ENCODE results near the gene TM4SF5.
"Not testable (repeated sequence)": the region's sequence is repeated elsewhere in the genome, so short reads cannot be mapped to it uniquely, and the experiment has no call there.

The TM4SF5 gene

DNA sequence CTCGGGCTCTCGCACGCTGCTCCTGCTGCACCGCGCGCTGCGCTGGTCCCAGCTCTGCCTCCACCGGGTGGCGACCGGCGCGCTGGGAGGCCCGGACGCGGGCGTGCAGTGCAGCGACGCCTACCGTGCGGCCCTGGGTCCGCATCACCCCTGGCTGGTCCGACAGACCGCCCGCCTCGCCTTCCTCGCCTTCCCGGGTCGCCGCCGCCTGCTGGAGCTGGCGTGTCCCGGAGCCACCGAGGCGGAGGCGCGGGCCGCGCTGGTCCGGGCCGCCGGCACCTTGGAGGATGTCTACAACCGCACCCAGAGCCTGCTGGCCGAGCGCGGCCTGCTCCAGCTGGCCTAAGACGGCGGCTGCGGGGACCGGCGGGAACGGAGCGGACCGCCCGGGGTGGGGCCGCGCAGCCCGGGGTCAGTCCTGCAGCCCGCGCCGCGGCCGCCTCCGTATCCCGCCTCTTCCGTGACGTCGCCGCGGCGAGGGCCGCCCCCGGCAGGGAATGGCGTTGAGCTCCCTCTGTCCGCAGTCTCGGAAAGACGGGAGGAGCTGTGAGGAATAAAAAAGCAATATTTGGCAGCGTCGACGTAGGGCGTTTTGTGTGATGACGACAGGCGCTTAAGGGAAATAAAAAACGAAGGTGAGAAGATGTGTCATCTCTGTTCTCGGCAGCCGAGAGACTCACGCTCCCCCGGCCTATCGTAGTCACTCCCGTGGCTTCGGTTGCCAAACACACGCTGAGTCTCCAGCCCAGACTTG is 18.4 kb downstream of the TM4SF5 start:
- peak; percentile 86 for DNase-seq (ENCODE audit: low spot score)

DNA sequence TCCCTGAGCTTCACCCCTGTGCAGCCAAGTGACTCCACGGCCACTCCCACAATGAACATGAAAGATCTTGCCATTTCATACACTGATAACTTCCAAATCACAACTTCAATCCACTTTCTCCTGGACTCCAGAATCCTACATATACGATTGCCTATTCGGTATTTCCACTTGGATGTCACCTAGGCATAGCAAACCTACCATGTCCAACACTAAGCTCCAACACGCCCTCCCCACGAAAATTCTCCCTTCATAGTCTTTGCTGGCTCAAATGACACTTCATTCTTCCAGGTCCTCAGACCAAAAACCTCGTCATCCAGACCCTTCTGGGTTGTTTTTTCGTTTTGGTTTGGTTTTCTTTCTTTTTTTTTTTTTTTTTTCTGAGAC is 19.0 kb downstream of the TM4SF5 start:
- no peak for DNase-seq (ENCODE audit: low spot score)

DNA sequence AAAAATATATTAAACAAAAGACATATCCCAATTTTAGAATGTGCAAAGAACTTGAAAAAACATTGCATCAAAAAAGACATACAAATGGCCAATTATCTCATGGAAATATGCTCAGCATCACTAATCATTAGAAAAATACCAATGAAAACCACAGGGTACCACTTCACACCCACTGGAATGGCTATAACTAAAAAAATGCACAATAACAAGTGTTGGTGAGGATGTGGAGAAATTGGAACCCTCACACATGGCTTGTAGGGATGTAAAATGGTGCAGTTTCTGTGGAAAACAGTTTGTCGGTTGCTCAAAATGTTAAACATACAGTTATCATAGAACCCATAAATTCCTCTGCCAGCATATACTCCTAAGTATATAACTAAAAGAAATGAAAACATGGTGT is 23.5 kb downstream of the TM4SF5 start:
- DNase-seq (ENCODE audit: low spot score): no peak

DNA sequence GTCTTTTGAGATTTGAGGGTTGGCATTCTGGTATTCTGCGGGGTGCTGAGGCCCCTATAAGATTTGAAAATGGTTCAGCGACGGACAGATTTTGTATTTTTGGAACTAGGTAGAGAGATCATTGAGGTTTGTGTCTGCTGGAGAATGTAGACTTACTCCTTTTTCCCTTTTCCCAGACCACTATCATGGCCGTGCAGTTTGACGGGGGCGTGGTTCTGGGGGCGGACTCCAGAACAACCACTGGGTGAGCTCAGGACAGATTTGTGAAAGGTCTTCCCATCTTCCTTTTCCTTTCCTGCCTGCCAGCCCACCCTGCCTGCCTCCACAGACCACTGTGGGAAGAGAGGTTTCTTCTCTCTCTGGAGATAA is 24.9 kb downstream of the TM4SF5 start:
- DNase-seq (ENCODE audit: low spot score): peak; percentile 25

DNA sequence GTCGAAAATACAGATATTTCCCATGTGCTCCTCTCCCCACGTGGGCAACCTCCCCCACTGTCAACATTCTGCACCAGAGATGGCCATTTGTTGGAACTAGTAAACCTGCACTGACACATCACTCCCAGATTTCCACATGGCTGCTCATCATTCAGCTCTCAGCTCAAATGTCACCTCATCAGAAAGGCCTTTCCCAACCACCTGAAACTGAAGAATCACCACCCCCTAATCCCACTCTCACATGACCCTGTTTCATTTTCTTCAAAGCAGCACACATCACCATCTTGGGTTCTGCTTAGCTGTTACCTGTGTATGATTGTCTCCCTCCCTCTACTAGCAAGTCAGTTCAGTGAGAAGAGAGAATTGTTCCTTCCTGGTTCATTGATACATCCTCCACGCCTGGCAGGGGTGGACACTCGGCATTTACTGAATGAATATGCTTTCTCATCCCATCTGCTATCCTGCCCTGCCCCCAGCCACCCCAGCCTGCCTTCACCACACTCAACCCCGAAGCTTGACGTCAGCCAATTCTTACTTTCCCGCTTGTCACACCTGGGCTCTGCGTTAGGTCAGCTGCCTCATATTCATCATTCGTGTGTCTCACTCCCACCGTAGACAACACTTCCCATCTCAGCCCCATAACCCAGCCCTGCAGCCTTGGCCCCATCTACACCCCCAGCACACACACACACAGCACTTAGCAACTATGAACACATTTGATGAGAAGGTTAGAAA is 28.9 kb downstream of the TM4SF5 start:
- no peak for DNase-seq (ENCODE audit: low spot score)

DNA sequence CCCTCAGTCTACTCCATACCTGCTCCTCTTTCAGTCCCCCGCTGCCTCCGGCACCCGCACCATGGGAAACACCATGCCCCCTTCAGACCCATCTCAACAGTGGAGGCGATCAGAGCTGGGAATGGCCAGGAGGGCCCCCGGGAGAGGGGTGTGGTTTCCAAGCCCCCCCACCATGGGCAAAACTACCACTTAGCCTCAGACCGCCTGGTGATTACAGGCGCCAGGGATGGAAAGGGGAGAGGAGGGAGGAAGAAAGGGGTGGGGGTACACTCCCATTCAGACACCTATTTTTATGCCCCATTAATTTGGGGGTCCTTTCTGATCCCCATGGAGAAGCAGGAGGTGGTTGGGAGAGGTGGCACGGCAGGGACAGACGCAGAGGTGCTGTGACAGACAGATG is 30.5 kb downstream of the TM4SF5 start, which contains the start of gene C17orf114:
TSS of gene C17orf114 (minus strand) at position 101 of the 400 bp plus-strand sequence.
- DNase-seq (ENCODE audit: low spot score): no peak

- peak; percentile 53 for DNase-seq (ENCODE audit: low spot score)
Measured at GRCh38 chr17:4806456-4806776, 34.7 kb downstream of the TM4SF5 start.

GRCh38 chr17:4806777-4807604 is 35.3 kb downstream of the TM4SF5 start, which contains the start of gene PLD2:
Gene PLD2 (plus strand): TSS chr17:4807152. CDS start chr17:4807773, 621 bp downstream.
- DNase-seq (ENCODE audit: low spot score): peak; percentile 72

- no peak for DNase-seq (ENCODE audit: low spot score)
Measured at GRCh38 chr17:4807605-4808377, 36.1 kb downstream of the TM4SF5 start.

GRCh38 chr17:4808378-4808767 is 36.7 kb downstream of the TM4SF5 start:
- DNase-seq (ENCODE audit: low spot score): no peak

GRCh38 chr17:4810696-4811290 is 39.1 kb downstream of the TM4SF5 start:
- no peak for DNase-seq (ENCODE audit: low spot score)

DNA sequence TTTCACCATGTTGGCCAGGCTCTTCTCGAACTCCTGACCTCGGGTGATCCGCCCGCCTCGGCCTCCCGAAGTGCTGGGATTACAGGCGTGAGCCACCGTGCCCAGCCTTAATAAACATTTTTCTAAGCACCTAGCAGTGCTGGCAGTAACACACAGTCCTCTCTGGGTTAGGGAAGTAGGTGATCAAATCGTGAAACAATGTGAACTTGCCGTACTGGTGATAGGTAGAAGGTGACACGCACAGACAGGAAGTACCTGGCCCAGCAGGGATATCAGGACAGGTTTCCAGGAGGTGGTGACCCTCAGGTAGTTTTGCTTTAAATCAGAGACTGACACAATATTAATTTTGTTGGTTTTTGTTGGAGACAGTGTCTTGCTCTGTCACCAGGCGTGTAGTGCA is 39.8 kb downstream of the TM4SF5 start:
- no peak for DNase-seq (ENCODE audit: low spot score)

GRCh38 chr17:4812690-4813089 is 41.0 kb downstream of the TM4SF5 start:
- no peak for DNase-seq (ENCODE audit: low spot score)

DNA sequence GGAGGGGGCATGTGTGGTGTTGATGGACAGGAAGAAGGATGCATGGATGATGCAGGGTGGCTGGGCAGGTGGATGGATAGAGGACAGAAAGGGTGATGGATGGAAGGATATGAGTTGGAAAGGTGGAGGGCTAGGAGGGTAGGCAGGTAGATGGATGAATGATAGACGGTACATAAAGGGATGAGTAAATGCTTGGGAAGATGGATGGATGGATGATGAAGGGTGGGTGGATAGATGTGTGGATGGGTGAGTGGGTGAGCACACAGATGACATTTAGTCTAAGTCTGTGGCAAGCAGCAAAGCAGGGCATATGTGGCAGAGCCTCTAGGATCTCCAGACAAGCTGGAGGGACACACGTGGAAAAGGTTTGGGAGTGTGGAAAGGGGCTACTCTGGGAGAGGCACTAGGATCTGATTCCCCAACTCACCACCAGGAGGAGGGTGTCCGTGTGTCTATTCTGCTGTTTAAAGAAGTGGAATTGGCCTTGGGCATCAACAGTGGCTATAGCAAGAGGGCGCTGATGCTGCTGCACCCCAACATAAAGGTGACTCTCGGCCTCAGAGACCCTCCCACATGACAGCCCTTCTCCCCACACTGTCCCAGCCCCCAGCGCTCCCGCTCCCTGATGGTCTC is 43.5 kb downstream of the TM4SF5 start:
- DNase-seq (ENCODE audit: low spot score): no peak

DNA sequence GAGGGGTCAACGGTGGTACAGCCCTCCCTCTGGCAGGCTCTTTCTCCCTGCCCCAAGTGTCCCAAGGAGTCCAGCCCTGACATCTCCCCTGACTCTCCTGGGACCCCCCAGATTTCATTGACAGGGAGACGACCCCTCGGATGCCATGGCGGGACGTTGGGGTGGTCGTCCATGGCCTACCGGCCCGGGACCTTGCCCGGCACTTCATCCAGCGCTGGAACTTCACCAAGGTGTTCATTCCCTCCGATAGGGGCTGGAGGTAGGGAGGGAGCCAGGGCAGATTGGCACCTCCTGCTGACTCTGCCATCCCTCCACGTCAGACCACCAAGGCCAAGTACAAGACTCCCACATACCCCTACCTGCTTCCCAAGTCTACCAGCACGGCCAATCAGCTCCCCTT is 45.1 kb downstream of the TM4SF5 start:
- no peak for DNase-seq (ENCODE audit: low spot score)

GRCh38 chr17:4818276-4818675 is 46.6 kb downstream of the TM4SF5 start:
- no peak for DNase-seq (ENCODE audit: low spot score)

DNA sequence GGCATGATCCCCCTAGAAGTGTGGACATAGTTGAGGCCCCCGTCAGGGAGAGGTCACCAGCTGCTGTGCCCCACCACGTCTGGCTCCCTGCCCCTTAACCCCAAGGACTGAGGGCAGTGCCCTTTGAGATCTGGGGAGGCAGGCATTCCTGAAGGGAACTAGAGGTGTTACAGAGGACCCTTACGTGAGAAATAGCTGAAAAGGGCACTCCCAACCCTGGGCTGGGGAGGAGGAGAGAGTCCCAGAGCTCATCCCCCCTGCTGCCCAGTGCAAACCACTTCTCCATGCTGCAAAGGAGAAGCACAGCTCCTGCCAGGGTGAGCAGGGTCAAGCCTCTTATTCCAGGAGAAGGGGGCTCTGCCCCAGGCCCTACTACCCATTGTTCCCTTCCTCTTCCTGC is 51.1 kb downstream of the TM4SF5 start:
- no peak for DNase-seq (ENCODE audit: low spot score)

GRCh38 chr17:4823373-4824089 is 51.8 kb downstream of the TM4SF5 start:
- DNase-seq (ENCODE audit: low spot score): no peak

DNA sequence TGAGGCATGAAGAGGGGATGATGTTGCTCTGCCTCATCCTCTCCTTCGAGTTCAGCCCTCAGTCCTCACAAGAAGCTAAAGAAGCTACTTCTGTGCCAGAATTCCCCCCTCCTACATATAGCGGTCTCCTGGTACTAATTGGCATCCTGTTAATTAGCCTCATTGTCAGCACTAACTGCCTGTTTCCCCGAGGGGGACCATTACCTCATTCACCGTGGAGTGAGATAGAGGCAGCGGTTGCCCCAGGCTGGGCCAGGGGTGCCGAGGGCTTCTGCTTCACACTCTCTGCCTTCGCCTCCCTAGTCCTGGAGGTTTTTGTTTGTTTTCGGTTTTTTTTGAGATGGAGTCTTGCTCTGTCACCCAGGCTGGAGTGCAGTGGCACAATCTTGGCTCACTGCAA is 55.7 kb downstream of the TM4SF5 start:
- no peak for DNase-seq (ENCODE audit: low spot score)

- not testable (repeated sequence) for DNase-seq (ENCODE audit: low spot score)
Measured at GRCh38 chr17:4832829-4833177, 61.1 kb downstream of the TM4SF5 start.
